Right hindlimb (tissue), 1 donor: ENCODE data around the gene NOX3.

Source experiments
- DNase-seq: peaks from one replicate; pipeline ENCODE4 v3.0.0-alpha.2; 2018

The NOX3 gene

GRCh38 chr6:155429321-155429893 lies 26.2 kb downstream of the NOX3 start:
- DNase-seq: no peak

GRCh38 chr6:155426408-155426945 lies 29.2 kb downstream of the NOX3 start:
- no peak for DNase-seq

GRCh38 chr6:155424181-155424580 lies 31.5 kb downstream of the NOX3 start:
- DNase-seq: no peak

- no peak for DNase-seq
Measured at GRCh38 chr6:155422635-155423034, 33.0 kb downstream of the NOX3 start.

GRCh38 chr6:155420492-155420891 lies 35.1 kb downstream of the NOX3 start:
- no peak for DNase-seq

- DNase-seq: no peak
Measured at GRCh38 chr6:155419161-155419560, 36.5 kb downstream of the NOX3 start.

GRCh38 chr6:155418017-155418761 lies 37.5 kb downstream of the NOX3 start:
- DNase-seq: peak; percentile 48

GRCh38 chr6:155417454-155417853 lies 38.2 kb downstream of the NOX3 start:
- DNase-seq: no peak

GRCh38 chr6:155415953-155416352 lies 39.7 kb downstream of the NOX3 start:
- DNase-seq: no peak

GRCh38 chr6:155414049-155414448 lies 41.6 kb downstream of the NOX3 start:
- DNase-seq: no peak

GRCh38 chr6:155412335-155412734 lies 43.3 kb downstream of the NOX3 start:
- DNase-seq: no peak

GRCh38 chr6:155411154-155412052 lies 44.2 kb downstream of the NOX3 start:
- DNase-seq: no peak

GRCh38 chr6:155409391-155409790 lies 46.2 kb downstream of the NOX3 start:
- DNase-seq: no peak

- DNase-seq: no peak
Measured at GRCh38 chr6:155408981-155409380, 46.7 kb downstream of the NOX3 start.

- no peak for DNase-seq
Measured at GRCh38 chr6:155408231-155408630, 47.4 kb downstream of the NOX3 start.

GRCh38 chr6:155406801-155407200 lies 48.8 kb downstream of the NOX3 start:
- no peak for DNase-seq

- DNase-seq: no peak
Measured at GRCh38 chr6:155404937-155405336, 50.7 kb downstream of the NOX3 start.

- no peak for DNase-seq
Measured at GRCh38 chr6:155402656-155403304, 52.9 kb downstream of the NOX3 start.

- DNase-seq: no peak
Measured at GRCh38 chr6:155400654-155400965, 55.0 kb downstream of the NOX3 start.

- DNase-seq: no peak
Measured at GRCh38 chr6:155399745-155400653, 55.6 kb downstream of the NOX3 start.

GRCh38 chr6:155399062-155399744 lies 56.4 kb downstream of the NOX3 start:
- no peak for DNase-seq
